Liver (tissue), 9 donors: ENCODE data around the gene FAM9C. TPM values are rescaled to one million over a fixed set of nuclear protein-coding genes. Genes with fewer than 3 reads are reported as not detected.

Experiments
- DNase-seq: peaks from one replicate; pipeline ENCODE4 v3.0.0-alpha.2; 2017; ENCODE audit warnings: low spot score
- H3K27ac ChIP-seq, 2 donors: one replicate each; pipeline ENCODE4 v1.7.0; 2013; ENCODE audit warnings: inconsistent platforms in 2 of 2, low read length in 2 of 2, control low read depth in 1 of 2, low read depth in 1 of 2, mild to moderate bottlenecking in 1 of 2
- H3K27me3 ChIP-seq, 4 donors: one replicate each; pipeline versions ENCODE4 v1.6.1 to v1.7.0; 2013; ENCODE audit warnings: low read length in 3 of 4, inconsistent platforms in 1 of 4, mild to moderate bottlenecking in 1 of 4, moderate library complexity in 1 of 4; ENCODE audit not compliant: control insufficient read depth in 4 of 4, insufficient read depth in 4 of 4
- H3K36me3 ChIP-seq, 4 donors: one replicate each; pipeline versions ENCODE4 v1.6.1 to v1.7.0; 2013; ENCODE audit warnings: low read length in 3 of 4, mild to moderate bottlenecking in 3 of 4, low read depth in 1 of 4, moderate library complexity in 1 of 4; ENCODE audit not compliant: control insufficient read depth in 4 of 4, insufficient read depth in 3 of 4
- H3K4me1 ChIP-seq, 4 donors: one replicate each; pipeline versions ENCODE4 v1.6.1 to v1.7.0; 2013; ENCODE audit warnings: low read length in 3 of 4, mild to moderate bottlenecking in 3 of 4, moderate library complexity in 1 of 4; ENCODE audit not compliant: control insufficient read depth in 4 of 4, insufficient read depth in 4 of 4
- H3K4me3 ChIP-seq, 3 donors: one replicate each; pipeline versions ENCODE4 v1.6.1 to v1.7.0; 2013; ENCODE audit warnings: low read length in 3 of 3, control low read depth in 1 of 3, low read depth in 1 of 3, mild to moderate bottlenecking in 1 of 3
- H3K9ac ChIP-seq, 2 donors: one replicate each; pipeline ENCODE4 v1.7.0; 2013; ENCODE audit warnings: low read length in 2 of 2, mild to moderate bottlenecking in 2 of 2, moderate library complexity in 2 of 2, control low read depth in 1 of 2, low read depth in 1 of 2
- H3K9me3 ChIP-seq, 4 donors: one replicate each; pipeline versions ENCODE4 v1.6.1 to v1.7.0; 2013; ENCODE audit warnings: low read length in 3 of 4; ENCODE audit not compliant: control insufficient read depth in 4 of 4
- EGR1 ChIP-seq, 2 donors: IDR thresholded peaks; 2 replicates each; pipeline ENCODE4 v1.6.1; 2016 to 2018; ENCODE audit warnings: antibody characterized with exemption in 2 of 2, low read depth in 2 of 2
- FOXA1 ChIP-seq: IDR thresholded peaks from 2 replicates; pipeline ENCODE4 v1.6.1; 2016; ENCODE audit warnings: antibody characterized with exemption
- FOXA2 ChIP-seq: IDR thresholded peaks from 2 replicates; pipeline ENCODE4 v1.6.1; 2016; ENCODE audit warnings: antibody characterized with exemption
- GABPA ChIP-seq, 2 donors: IDR thresholded peaks in 1 of 2; conservative IDR thresholded peaks in 1 of 2; 2 replicates each; pipeline ENCODE4 v1.6.1; 2016; ENCODE audit warnings: antibody characterized with exemption in 2 of 2, mild to moderate bottlenecking in 1 of 2, moderate library complexity in 1 of 2
- HNF4A ChIP-seq, 2 donors: conservative IDR thresholded peaks; 2 replicates each; pipeline ENCODE4 v1.6.1; 2016; ENCODE audit warnings: antibody characterized with exemption in 2 of 2, mild to moderate bottlenecking in 2 of 2
- HNF4G ChIP-seq: IDR thresholded peaks from 2 replicates; pipeline ENCODE4 v1.6.1; 2016; ENCODE audit warnings: antibody characterized with exemption
- JUND ChIP-seq, 2 donors: IDR thresholded peaks; 2 replicates each; pipeline ENCODE4 v1.6.1; 2016; ENCODE audit warnings: antibody characterized with exemption in 2 of 2
- NR2F2 ChIP-seq: IDR thresholded peaks from 2 replicates; pipeline ENCODE4 v1.6.1; 2016; ENCODE audit warnings: antibody characterized with exemption
- RAD21 ChIP-seq, 2 donors: IDR thresholded peaks; 2 replicates each; pipeline ENCODE4 v1.6.1; 2016; ENCODE audit warnings: antibody characterized with exemption in 2 of 2, mild to moderate bottlenecking in 2 of 2
- RXRA ChIP-seq, 2 donors: IDR thresholded peaks; 2 replicates each; pipeline ENCODE4 v1.6.1; 2017 to 2018; ENCODE audit warnings: antibody characterized with exemption in 2 of 2, mild to moderate bottlenecking in 1 of 2
- SP1 ChIP-seq: IDR thresholded peaks from 2 replicates; pipeline ENCODE4 v1.6.1; 2018; ENCODE audit warnings: antibody characterized with exemption, mild to moderate bottlenecking
- TAF1 ChIP-seq: conservative IDR thresholded peaks from 2 replicates; pipeline ENCODE4 v1.6.1; 2016; ENCODE audit warnings: antibody characterized with exemption, mild to moderate bottlenecking
- YY1 ChIP-seq: IDR thresholded peaks from 2 replicates; pipeline ENCODE4 v1.6.1; 2016; ENCODE audit warnings: antibody characterized with exemption, mild to moderate bottlenecking
- WGBS: extraction: QIAGEN DNeasy Blood & Tissue Kit; methylation state at CpG from one replicate; pipeline ENCODE4 v1.1.7; 2013; 5-methylcytosine and 5-hydroxymethylcytosine counted together
- polyA plus RNA-seq, 2 donors: library from polyadenylated mRNA; stranded (reverse) in 1 of 2; unstranded in 1 of 2; fragments of 200-250 nt in 1 of 2; fragments of >200 nt in 1 of 2; fragmentation: Nextera tagmentation in 1 of 2; extraction: Ambion mirVana in 1 of 2; gene quantifications; one replicate each; pipeline versions ENCODE4 v1.2.1 to v1.2.3, GENCODE V29; 2013 to 2015
- total RNA-seq, 2 donors: library from RNA; depleted of rRNA; stranded (reverse); fragments of >200 nt; gene quantifications; one replicate each; pipeline ENCODE4 v1.2.3, GENCODE V29; 2014
- TF ChIP-seq, protein P1 (sequence below): IDR thresholded peaks from 2 replicates; pipeline ENCODE4 v1.6.1; 2016; ENCODE audit warnings: antibody characterized with exemption
- TF ChIP-seq, protein P2 (sequence below): IDR thresholded peaks from 2 replicates; pipeline ENCODE4 v1.6.1; 2016; ENCODE audit warnings: antibody characterized with exemption
- TF ChIP-seq, protein P3 (sequence below): fragments of 150-350 bp; IDR thresholded peaks from 2 replicates; pipeline ENCODE4 v1.5.1; 2017; ENCODE audit warnings: improper control_type of control experiment, low read depth, low read length; ENCODE audit not compliant: missing input control
- TF ChIP-seq, protein P4 (sequence below): IDR thresholded peaks from 2 replicates; pipeline ENCODE4 v1.6.1; 2016; ENCODE audit warnings: antibody characterized with exemption, mild to moderate bottlenecking
- TF ChIP-seq, protein P5 (sequence below): IDR thresholded peaks from 2 replicates; pipeline ENCODE4 v1.6.1; 2016; ENCODE audit warnings: antibody characterized with exemption
- donor health status: healthy.
- donor health status: healthy.
- donor health status: healthy.
- donor health status: healthy.
- donor health status: healthy.

The FAM9C gene
- total and polyA plus RNA-seq, 4 donors, result not detected

DNA sequence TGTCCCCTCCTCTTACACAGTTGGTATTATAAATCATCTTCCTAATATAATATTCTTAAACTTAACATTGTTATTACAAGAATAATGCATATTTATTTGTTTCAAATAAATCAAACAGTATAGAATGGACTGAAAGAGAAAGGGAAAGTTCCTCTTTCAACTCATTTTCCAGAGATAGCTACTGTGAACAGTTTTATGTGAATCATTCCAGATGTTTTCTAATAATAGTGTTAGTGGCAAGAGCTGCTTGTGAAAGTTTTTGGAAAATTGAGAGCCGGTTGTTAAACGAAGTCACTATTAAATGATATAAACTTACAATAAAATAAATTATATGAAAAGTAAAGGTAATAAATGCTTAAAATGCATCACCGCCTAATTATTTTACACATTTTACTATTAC is 55.0 kb downstream of the FAM9C start:
- DNase-seq, result no peak
- peaks cover 4 to 20% (median 9%) of the 10 kb centered on the region in 4 donors for H3K4me1 ChIP-seq
- H3K27me3 ChIP-seq, result no peaks in the 10 kb centered on the region
- no peak overlapping the region for H3K27ac ChIP-seq
- H3K36me3 ChIP-seq, result no peaks in the 10 kb centered on the region
- 82% methylated on average over 3 of the region's 3 CpGs for WGBS
- TF ChIP-seq, protein P1, sequence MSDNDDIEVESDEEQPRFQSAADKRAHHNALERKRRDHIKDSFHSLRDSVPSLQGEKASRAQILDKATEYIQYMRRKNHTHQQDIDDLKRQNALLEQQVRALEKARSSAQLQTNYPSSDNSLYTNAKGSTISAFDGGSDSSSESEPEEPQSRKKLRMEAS, result no peak
- TF ChIP-seq YY1, result no peak
- no peak for TF ChIP-seq NR2F2
- no peak overlapping the region for H3K9ac ChIP-seq
- no peaks in the 10 kb centered on the region for H3K9me3 ChIP-seq
- no peak overlapping the region for H3K4me3 ChIP-seq

DNA sequence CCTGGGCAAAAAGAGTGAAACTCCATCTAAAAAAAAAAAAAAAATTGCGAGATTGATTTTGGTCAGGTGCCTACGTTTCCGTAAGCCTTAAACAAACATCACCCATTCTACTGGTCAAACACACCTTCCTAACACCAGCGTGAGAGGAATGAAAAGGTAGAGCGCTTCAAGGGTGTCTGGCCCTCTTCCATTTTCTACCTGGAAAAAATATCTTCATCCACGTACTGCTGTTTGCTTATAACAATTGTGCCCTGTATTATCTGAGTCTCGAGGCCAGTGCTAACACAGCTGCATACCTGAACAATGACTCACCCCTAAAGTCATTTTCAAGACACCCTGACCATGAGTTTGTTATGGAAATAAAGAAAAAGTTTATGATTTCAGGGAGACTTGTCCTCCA is 55.6 kb downstream of the FAM9C start:
- WGBS, result 30% methylated on average over 7 of the region's 7 CpGs
- no peak for DNase-seq
- Histone ChIP-seq H3K27ac (peak overlapping the region; percentile 3 to 11), H3K4me1 (peaks cover 4 to 20% (median 9%) of the 10 kb centered on the region in 4 donors), H3K9me3 (no peaks in the 10 kb centered on the region), H3K4me3 (no peak overlapping the region), H3K9ac (no peak overlapping the region), H3K27me3 (no peaks in the 10 kb centered on the region), H3K36me3 (no peaks in the 10 kb centered on the region)
- TF ChIP-seq FOXA2, result peak; percentile 40
- peak; percentile 32 for TF ChIP-seq TAF1
- TF ChIP-seq, protein P2, sequence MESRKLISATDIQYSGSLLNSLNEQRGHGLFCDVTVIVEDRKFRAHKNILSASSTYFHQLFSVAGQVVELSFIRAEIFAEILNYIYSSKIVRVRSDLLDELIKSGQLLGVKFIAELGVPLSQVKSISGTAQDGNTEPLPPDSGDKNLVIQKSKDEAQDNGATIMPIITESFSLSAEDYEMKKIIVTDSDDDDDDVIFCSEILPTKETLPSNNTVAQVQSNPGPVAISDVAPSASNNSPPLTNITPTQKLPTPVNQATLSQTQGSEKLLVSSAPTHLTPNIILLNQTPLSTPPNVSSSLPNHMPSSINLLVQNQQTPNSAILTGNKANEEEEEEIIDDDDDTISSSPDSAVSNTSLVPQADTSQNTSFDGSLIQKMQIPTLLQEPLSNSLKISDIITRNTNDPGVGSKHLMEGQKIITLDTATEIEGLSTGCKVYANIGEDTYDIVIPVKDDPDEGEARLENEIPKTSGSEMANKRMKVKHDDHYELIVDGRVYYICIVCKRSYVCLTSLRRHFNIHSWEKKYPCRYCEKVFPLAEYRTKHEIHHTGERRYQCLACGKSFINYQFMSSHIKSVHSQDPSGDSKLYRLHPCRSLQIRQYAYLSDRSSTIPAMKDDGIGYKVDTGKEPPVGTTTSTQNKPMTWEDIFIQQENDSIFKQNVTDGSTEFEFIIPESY, result peak; percentile 45
- peak; percentile 32 to 60 for TF ChIP-seq HNF4A (conservative IDR thresholded peaks at IDR 0.05)
- peak; percentile 46 to 48 for TF ChIP-seq RAD21 (IDR thresholded peaks at IDR 0.05)
- TF ChIP-seq, protein P1, result peak; percentile 68
- TF ChIP-seq NR2F2, result no peak
- TF ChIP-seq YY1, result peak; percentile 61
- TF ChIP-seq SP1, result peak; percentile 44
- no peak for TF ChIP-seq GABPA (IDR thresholded peaks at IDR 0.05 in 1 of 2, conservative IDR thresholded peaks at IDR 0.05 in 1 of 2)
- TF ChIP-seq JUND (IDR thresholded peaks at IDR 0.05), result peak; percentile 95 to 97
- TF ChIP-seq, protein P3, sequence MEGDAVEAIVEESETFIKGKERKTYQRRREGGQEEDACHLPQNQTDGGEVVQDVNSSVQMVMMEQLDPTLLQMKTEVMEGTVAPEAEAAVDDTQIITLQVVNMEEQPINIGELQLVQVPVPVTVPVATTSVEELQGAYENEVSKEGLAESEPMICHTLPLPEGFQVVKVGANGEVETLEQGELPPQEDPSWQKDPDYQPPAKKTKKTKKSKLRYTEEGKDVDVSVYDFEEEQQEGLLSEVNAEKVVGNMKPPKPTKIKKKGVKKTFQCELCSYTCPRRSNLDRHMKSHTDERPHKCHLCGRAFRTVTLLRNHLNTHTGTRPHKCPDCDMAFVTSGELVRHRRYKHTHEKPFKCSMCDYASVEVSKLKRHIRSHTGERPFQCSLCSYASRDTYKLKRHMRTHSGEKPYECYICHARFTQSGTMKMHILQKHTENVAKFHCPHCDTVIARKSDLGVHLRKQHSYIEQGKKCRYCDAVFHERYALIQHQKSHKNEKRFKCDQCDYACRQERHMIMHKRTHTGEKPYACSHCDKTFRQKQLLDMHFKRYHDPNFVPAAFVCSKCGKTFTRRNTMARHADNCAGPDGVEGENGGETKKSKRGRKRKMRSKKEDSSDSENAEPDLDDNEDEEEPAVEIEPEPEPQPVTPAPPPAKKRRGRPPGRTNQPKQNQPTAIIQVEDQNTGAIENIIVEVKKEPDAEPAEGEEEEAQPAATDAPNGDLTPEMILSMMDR, result no peak
- TF ChIP-seq, protein P4, sequence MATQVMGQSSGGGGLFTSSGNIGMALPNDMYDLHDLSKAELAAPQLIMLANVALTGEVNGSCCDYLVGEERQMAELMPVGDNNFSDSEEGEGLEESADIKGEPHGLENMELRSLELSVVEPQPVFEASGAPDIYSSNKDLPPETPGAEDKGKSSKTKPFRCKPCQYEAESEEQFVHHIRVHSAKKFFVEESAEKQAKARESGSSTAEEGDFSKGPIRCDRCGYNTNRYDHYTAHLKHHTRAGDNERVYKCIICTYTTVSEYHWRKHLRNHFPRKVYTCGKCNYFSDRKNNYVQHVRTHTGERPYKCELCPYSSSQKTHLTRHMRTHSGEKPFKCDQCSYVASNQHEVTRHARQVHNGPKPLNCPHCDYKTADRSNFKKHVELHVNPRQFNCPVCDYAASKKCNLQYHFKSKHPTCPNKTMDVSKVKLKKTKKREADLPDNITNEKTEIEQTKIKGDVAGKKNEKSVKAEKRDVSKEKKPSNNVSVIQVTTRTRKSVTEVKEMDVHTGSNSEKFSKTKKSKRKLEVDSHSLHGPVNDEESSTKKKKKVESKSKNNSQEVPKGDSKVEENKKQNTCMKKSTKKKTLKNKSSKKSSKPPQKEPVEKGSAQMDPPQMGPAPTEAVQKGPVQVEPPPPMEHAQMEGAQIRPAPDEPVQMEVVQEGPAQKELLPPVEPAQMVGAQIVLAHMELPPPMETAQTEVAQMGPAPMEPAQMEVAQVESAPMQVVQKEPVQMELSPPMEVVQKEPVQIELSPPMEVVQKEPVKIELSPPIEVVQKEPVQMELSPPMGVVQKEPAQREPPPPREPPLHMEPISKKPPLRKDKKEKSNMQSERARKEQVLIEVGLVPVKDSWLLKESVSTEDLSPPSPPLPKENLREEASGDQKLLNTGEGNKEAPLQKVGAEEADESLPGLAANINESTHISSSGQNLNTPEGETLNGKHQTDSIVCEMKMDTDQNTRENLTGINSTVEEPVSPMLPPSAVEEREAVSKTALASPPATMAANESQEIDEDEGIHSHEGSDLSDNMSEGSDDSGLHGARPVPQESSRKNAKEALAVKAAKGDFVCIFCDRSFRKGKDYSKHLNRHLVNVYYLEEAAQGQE, result no peak
- no peak for TF ChIP-seq HNF4G
- peak in 1 of 2 donors; percentile 56 for TF ChIP-seq EGR1 (IDR thresholded peaks at IDR 0.05; ENCODE audit: low read depth in 2 of 2)
- peak; percentile 22 to 69 for TF ChIP-seq RXRA (IDR thresholded peaks at IDR 0.05)
- TF ChIP-seq FOXA1, result no peak
- TF ChIP-seq, protein P5, sequence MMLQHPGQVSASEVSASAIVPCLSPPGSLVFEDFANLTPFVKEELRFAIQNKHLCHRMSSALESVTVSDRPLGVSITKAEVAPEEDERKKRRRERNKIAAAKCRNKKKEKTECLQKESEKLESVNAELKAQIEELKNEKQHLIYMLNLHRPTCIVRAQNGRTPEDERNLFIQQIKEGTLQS, result peak; percentile 75
